Skeletal muscle satellite cell (primary cell): ENCODE data around the gene HMGN3.

ENCODE experiments used
- H3K27me3 ChIP-seq: 2 replicates; pipeline ENCODE4 v1.7.0; 2013; ENCODE audit warnings: low read length; ENCODE audit not compliant: control insufficient read depth, insufficient read depth
- H3K36me3 ChIP-seq: 2 replicates; pipeline ENCODE4 v1.7.0; 2013; ENCODE audit warnings: mild to moderate bottlenecking, control low read depth, low read length; ENCODE audit not compliant: insufficient read depth
- H3K4me1 ChIP-seq: 2 replicates; pipeline ENCODE4 v1.7.0; 2013; ENCODE audit warnings: low read length; ENCODE audit not compliant: control insufficient read depth, insufficient read depth
- H3K4me2 ChIP-seq: 2 replicates; pipeline ENCODE4 v1.7.0; 2013; ENCODE audit warnings: mild to moderate bottlenecking, low read length
- H3K4me3 ChIP-seq: 2 replicates; pipeline ENCODE4 v1.7.0; 2013; ENCODE audit warnings: low read length
- H3K9ac ChIP-seq: 2 replicates; pipeline ENCODE4 v1.7.0; 2013; ENCODE audit warnings: mild to moderate bottlenecking, low read depth, low read length, moderate library complexity
- H3K9me3 ChIP-seq: replicated peaks from 2 replicates; pipeline ENCODE4 v1.7.0; 2013; ENCODE audit warnings: mild to moderate bottlenecking, control low read depth, low read length

The HMGN3 gene

DNA sequence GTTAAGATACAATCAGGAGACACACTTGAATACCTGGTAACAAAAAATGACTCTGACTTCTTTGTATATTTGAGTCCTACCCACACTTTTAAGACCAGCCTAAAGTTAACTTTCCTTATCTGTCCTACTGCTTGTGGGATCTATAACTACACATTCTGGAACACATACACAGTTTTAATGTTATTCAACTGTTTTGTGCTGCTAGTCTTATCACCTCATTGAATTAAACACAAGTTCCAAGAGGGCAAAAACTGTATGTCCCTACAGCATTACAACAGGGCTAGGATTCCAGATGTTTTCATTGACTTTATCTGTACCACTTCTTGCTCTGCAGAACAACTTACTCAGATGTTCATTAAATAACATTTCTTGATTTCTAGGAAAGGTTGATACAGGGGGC, 2.8 kb downstream of the HMGN3 start:
- H3K4me3 ChIP-seq: no peak overlapping the region
- H3K9me3 ChIP-seq: no peaks in the 10 kb centered on the region
- H3K9ac ChIP-seq: no peak overlapping the region
- no peaks in the 10 kb centered on the region for H3K27me3 ChIP-seq
- no peaks in the 10 kb centered on the region for H3K36me3 ChIP-seq
- H3K4me2 ChIP-seq: no peak overlapping the region
- H3K4me1 ChIP-seq: peaks cover 6% of the 10 kb centered on the region

DNA sequence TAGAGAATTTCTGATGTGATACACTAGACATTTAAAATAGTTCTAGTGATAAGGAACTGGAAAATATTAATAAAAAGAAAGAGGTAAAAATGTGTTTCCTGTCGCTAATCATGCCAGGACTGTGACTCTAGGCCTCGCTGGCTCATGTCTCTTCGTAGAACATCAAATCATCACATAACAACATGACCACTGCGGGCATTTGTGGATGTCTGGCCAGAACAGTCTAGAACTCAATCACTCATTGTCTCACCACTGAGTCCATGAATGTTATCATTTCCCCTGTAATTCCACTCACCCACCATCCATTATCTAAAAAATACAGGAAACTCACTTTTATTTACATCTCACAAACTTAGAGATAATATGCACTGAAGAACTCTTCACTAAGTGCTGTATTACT, 3.4 kb downstream of the HMGN3 start:
- Histone ChIP-seq H3K27me3 (no peaks in the 10 kb centered on the region), H3K4me2 (no peak overlapping the region), H3K9ac (no peak overlapping the region), H3K36me3 (no peaks in the 10 kb centered on the region), H3K4me1 (peaks cover 6% of the 10 kb centered on the region), H3K9me3 (no peaks in the 10 kb centered on the region), H3K4me3 (no peak overlapping the region)

DNA sequence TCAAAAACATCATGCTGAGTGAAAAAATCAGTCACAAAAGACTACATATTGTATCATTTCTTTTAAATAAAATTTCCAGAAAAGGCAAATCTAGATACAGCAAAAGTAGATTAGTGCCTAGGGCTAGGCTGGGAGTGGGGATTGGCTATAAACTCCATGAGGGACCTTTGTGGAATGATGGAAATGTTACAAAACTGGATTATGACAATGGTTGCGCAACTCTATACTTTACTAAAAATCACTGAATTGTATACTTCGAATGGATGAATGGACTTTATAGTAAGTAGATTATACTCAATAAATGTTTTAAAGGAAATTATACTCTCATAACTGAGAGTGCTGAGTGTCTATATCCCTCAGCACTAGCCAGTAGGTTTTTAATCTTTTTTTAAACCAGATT, 4.3 kb downstream of the HMGN3 start:
- Histone ChIP-seq H3K4me3 (no peak overlapping the region), H3K36me3 (no peaks in the 10 kb centered on the region), H3K4me1 (peaks cover 6% of the 10 kb centered on the region), H3K9me3 (no peaks in the 10 kb centered on the region), H3K4me2 (no peak overlapping the region), H3K27me3 (no peaks in the 10 kb centered on the region), H3K9ac (no peak overlapping the region)

GRCh38 chr6:79227445-79227844, 7.0 kb downstream of the HMGN3 start:
- no peaks in the 10 kb centered on the region for H3K36me3 ChIP-seq
- no peak overlapping the region for H3K4me2 ChIP-seq
- H3K9me3 ChIP-seq: no peaks in the 10 kb centered on the region
- H3K9ac ChIP-seq: no peak overlapping the region
- H3K4me3 ChIP-seq: no peak overlapping the region
- H3K27me3 ChIP-seq: no peaks in the 10 kb centered on the region
- H3K4me1 ChIP-seq: no peaks in the 10 kb centered on the region

GRCh38 chr6:79226660-79227059, 7.8 kb downstream of the HMGN3 start:
- Histone ChIP-seq H3K36me3 (no peaks in the 10 kb centered on the region), H3K9me3 (no peaks in the 10 kb centered on the region), H3K4me2 (no peak overlapping the region), H3K4me1 (no peaks in the 10 kb centered on the region), H3K27me3 (no peaks in the 10 kb centered on the region), H3K9ac (no peak overlapping the region), H3K4me3 (no peak overlapping the region)

DNA sequence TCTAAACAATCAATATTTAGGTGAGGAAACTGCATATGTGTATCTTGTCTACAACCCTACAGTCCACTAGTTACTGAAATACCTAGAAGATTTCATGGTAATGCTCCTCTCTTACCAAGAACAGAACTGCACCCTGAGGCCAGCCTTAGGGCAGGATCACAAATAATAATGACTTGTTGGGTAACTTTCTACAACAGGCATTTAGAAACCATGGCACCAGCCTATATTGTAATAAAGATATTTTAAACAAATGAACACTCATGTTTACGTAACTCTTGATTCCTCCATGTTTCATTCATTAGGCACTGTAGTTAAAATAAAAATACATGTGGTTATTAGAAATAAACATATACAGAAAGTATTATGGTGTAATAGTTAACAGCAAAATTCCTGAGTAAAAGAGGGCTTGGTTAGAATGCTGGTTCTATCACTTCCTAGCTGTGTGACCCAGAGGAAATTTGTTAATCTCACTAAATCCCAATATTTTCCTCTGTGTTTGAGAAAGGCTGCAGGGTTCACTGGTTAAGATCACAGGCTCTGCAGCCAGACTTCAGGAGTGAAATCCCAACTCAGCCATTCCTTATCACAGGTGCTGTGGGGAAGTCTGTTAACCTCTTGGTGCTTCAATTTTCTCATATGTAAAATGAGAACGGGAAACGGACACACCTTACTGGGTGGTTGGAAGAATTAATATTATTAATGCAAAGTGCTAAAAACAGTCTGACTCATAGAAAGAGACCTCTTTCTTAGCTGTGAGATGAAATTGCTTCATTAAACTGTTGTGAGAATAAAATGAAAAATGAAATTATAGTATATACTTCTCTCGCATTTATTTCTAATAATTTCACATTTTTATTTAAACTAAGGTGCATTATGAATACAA, 8.5 kb downstream of the HMGN3 start:
- no peaks in the 10 kb centered on the region for H3K27me3 ChIP-seq
- no peak overlapping the region for H3K4me3 ChIP-seq
- H3K36me3 ChIP-seq: no peaks in the 10 kb centered on the region
- no peak overlapping the region for H3K4me2 ChIP-seq
- H3K4me1 ChIP-seq: no peaks in the 10 kb centered on the region
- no peak overlapping the region for H3K9ac ChIP-seq
- H3K9me3 ChIP-seq: no peaks in the 10 kb centered on the region

GRCh38 chr6:79223611-79224404, 10.7 kb downstream of the HMGN3 start:
- Histone ChIP-seq H3K9me3 (no peaks in the 10 kb centered on the region), H3K27me3 (no peaks in the 10 kb centered on the region), H3K36me3 (no peaks in the 10 kb centered on the region), H3K4me1 (no peaks in the 10 kb centered on the region), H3K4me2 (no peak overlapping the region), H3K4me3 (no peak overlapping the region), H3K9ac (no peak overlapping the region)

GRCh38 chr6:79215213-79215824, 19.2 kb downstream of the HMGN3 start:
- no peak overlapping the region for H3K9ac ChIP-seq
- no peak overlapping the region for H3K4me2 ChIP-seq
- peaks cover 5% of the 10 kb centered on the region for H3K36me3 ChIP-seq
- no peak overlapping the region for H3K4me3 ChIP-seq
- no peaks in the 10 kb centered on the region for H3K4me1 ChIP-seq
- no peaks in the 10 kb centered on the region for H3K27me3 ChIP-seq
- no peaks in the 10 kb centered on the region for H3K9me3 ChIP-seq

- Histone ChIP-seq H3K27me3 (no peaks in the 10 kb centered on the region), H3K4me1 (no peaks in the 10 kb centered on the region), H3K4me3 (no peak overlapping the region), H3K9ac (no peak overlapping the region), H3K36me3 (peaks cover 5% of the 10 kb centered on the region), H3K4me2 (no peak overlapping the region), H3K9me3 (no peaks in the 10 kb centered on the region)
These were observed 21.6 kb downstream of the HMGN3 start for GRCh38 chr6:79212859-79213258.

DNA sequence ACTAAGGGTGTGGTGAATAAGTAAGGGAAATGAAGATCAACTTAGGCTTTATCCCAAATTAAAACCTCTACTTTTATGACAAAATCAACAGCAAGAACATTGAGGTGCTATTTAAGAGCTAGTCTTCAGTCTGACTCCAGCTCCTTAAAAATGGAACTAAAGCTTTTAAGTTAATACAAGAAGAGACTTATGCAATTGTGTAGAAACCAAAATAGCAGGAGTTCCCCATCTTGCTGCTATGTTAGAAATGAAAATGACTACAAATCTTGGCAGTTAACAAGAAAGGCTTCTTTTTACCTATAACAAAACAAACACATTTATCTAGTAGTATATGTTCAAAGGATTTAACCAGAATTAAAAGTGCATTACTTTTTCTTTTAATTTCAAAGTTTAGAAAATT, 25.7 kb downstream of the HMGN3 start:
- Histone ChIP-seq H3K9ac (no peak overlapping the region), H3K4me3 (no peak overlapping the region), H3K9me3 (no peaks in the 10 kb centered on the region), H3K27me3 (no peaks in the 10 kb centered on the region), H3K4me2 (no peak overlapping the region), H3K4me1 (no peaks in the 10 kb centered on the region), H3K36me3 (peaks cover 12% of the 10 kb centered on the region)

DNA sequence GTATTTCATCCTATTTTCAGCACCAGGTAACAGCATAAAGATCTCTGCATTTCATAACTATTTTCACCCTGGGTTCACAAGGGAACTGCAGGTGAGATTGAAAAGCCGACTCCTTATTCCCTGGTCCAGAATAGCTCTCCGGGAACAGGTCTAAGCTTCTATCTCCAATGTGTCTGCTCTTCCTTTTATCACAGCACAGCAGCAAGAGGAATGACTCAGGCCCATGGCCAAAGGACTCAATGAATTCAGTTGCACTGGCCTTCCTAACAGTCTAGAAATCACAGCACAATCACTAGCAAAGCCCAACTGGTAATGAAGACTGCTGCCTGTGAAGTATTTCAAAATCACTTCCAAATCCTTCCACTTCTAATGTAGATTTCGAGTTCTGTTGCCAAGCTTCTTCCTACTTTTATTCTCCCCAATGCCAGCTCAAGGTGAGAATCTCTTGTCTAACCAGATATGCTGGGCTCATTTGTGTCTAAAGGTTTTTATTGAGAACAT, 30.7 kb downstream of the HMGN3 start:
- Histone ChIP-seq H3K4me3 (no peak overlapping the region), H3K4me2 (no peak overlapping the region), H3K4me1 (no peaks in the 10 kb centered on the region), H3K9me3 (no peaks in the 10 kb centered on the region), H3K9ac (no peak overlapping the region), H3K36me3 (peaks cover 20% of the 10 kb centered on the region), H3K27me3 (no peaks in the 10 kb centered on the region)
